Measurements from ENCODE around the gene TMEM184C. TPM values are rescaled to one million over a fixed set of nuclear protein-coding genes. Genes with fewer than 3 reads are reported as not detected.

TMEM184C gene
- total RNA-seq, 1 donor from 2014 or later: 35.7 TPM

GRCh38 chr4:147683188-147683591 is 66.0 kb downstream of the TMEM184C start:
- no peak overlapping the region for H3K27ac Mint-ChIP-seq
- peaks cover 11% of the 10 kb centered on the region for H3F3A ChIP-seq (ENCODE audit: low read depth)
- TF ChIP-seq EZH2phosphoT487 (IDR thresholded peaks at IDR 0.05): no peak
- no peak for TF ChIP-seq CTCF (IDR thresholded peaks at IDR 0.05)
- TF ChIP-seq EZH2 (IDR thresholded peaks at IDR 0.05): no peak
- H3K27ac ChIP-seq: no peak overlapping the region
- peak overlapping the region; percentile 46 for H3K9ac ChIP-seq
- peak overlapping the region; percentile 79 for H3K4me2 ChIP-seq
- peaks cover 2% of the 10 kb centered on the region for H3K27me3 Mint-ChIP-seq (ENCODE audit: insufficient read depth, low read depth)
- peaks cover 3% of the 10 kb centered on the region for H4K20me1 ChIP-seq (ENCODE audit: low read depth)
- peaks cover 9% of the 10 kb centered on the region for H3K4me1 ChIP-seq
- peak overlapping the region; percentile 66 for H3K4me3 ChIP-seq
- no peaks in the 10 kb centered on the region for H3K27me3 ChIP-seq
- H3K9me3 ChIP-seq (ENCODE audit: low read depth): no peaks in the 10 kb centered on the region
- peaks cover 42% of the 10 kb centered on the region for H3K79me2 ChIP-seq (ENCODE audit: low read depth)
- DNase-seq (ENCODE audit: low spot score): peak; percentile 7
- H3K36me3 Mint-ChIP-seq: peaks cover 4% of the 10 kb centered on the region
- peaks cover 27% of the 10 kb centered on the region for H3K4me1 Mint-ChIP-seq
- H3K36me3 ChIP-seq: no peaks in the 10 kb centered on the region
- H3K9me3 Mint-ChIP-seq: peaks cover 5% of the 10 kb centered on the region
- peak overlapping the region; percentile 89 for H3K4me3 Mint-ChIP-seq
- H2AFZ ChIP-seq (replicated peaks): peak overlapping the region; percentile 70

GRCh38 chr4:147683717-147684700 is 66.8 kb downstream of the TMEM184C start, which contains the start of gene PRMT9:
TSS of gene PRMT9 (minus strand) at chr4:147684163. CDS start at chr4:147683987, 176 bp downstream.
- Mint-ChIP-seq H3K9me3 (peaks cover 5% of the 10 kb centered on the region), H3K27ac (peak within 1 kb of the TSS; percentile 96), H3K4me3 (peak within 1 kb of the TSS; percentile 89), H3K27me3 (ENCODE audit: insufficient read depth, low read depth) (peaks cover 2% of the 10 kb centered on the region), H3K36me3 (peaks cover 1% of the 10 kb centered on the region), H3K4me1 (peaks cover 27% of the 10 kb centered on the region)
- no peak for TF ChIP-seq EZH2 (IDR thresholded peaks at IDR 0.05)
- no peak for TF ChIP-seq EZH2phosphoT487 (IDR thresholded peaks at IDR 0.05)
- TF ChIP-seq CTCF (IDR thresholded peaks at IDR 0.05): no peak
- H3K27me3 ChIP-seq: no peaks in the 10 kb centered on the region
- H2AFZ ChIP-seq (replicated peaks): peak within 1 kb of the TSS; percentile 70
- no peaks in the 10 kb centered on the region for H3K9me3 ChIP-seq (ENCODE audit: low read depth)
- DNase-seq (ENCODE audit: low spot score): peak; percentile 89
- peak within 1 kb of the TSS; percentile 46 for H3K9ac ChIP-seq
- H3K4me3 ChIP-seq: peak within 1 kb of the TSS; percentile 66
- H3F3A ChIP-seq (ENCODE audit: low read depth): peaks cover 11% of the 10 kb centered on the region
- H3K4me1 ChIP-seq: peaks cover 9% of the 10 kb centered on the region
- H4K20me1 ChIP-seq (ENCODE audit: low read depth): no peaks in the 10 kb centered on the region
- H3K4me2 ChIP-seq: peak within 1 kb of the TSS; percentile 79
- peak within 1 kb of the TSS; percentile 38 for H3K27ac ChIP-seq
- H3K79me2 ChIP-seq (ENCODE audit: low read depth): peaks cover 42% of the 10 kb centered on the region
- no peaks in the 10 kb centered on the region for H3K36me3 ChIP-seq

- H3K36me3 Mint-ChIP-seq: no peaks in the 10 kb centered on the region
- Histone ChIP-seq H3K27ac (no peak overlapping the region), H2AFZ (replicated peaks) (no peak overlapping the region), H3K27me3 (no peaks in the 10 kb centered on the region), H3K36me3 (no peaks in the 10 kb centered on the region), H3K4me2 (no peak overlapping the region), H4K20me1 (ENCODE audit: low read depth) (no peaks in the 10 kb centered on the region), H3F3A (ENCODE audit: low read depth) (peaks cover 11% of the 10 kb centered on the region), H3K9ac (no peak overlapping the region), H3K9me3 (ENCODE audit: low read depth) (no peaks in the 10 kb centered on the region), H3K4me1 (peaks cover 4% of the 10 kb centered on the region), H3K4me3 (no peak overlapping the region), H3K79me2 (ENCODE audit: low read depth) (no peaks in the 10 kb centered on the region)
- no peak for DNase-seq (ENCODE audit: low spot score)
- TF ChIP-seq EZH2phosphoT487 (IDR thresholded peaks at IDR 0.05): no peak
- TF ChIP-seq CTCF (IDR thresholded peaks at IDR 0.05): no peak
- TF ChIP-seq EZH2 (IDR thresholded peaks at IDR 0.05): no peak
- no peak overlapping the region for H3K27ac Mint-ChIP-seq
- no peak overlapping the region for H3K4me3 Mint-ChIP-seq
- peaks cover 20% of the 10 kb centered on the region for H3K4me1 Mint-ChIP-seq
- peaks cover 5% of the 10 kb centered on the region for H3K9me3 Mint-ChIP-seq
- H3K27me3 Mint-ChIP-seq (ENCODE audit: insufficient read depth, low read depth): peaks cover 2% of the 10 kb centered on the region
Measured at GRCh38 chr4:147689067-147689466, 71.9 kb downstream of the TMEM184C start.
